HG03039 (cell line): Measurements from ENCODE around the gene OR2V2.
"Not testable (repeated sequence)": the region's sequence is repeated elsewhere in the genome, so short reads cannot be mapped to it uniquely, and the experiment has no call there.

Experiments used
- ATAC-seq: cut with Tn5 transposase; IDR thresholded peaks from one replicate; pipeline ENCODE4 v1.9.1; 2021; ENCODE audit warnings: mild to moderate bottlenecking, moderate library complexity; ENCODE audit not compliant: unreplicated experiment

OR2V2 gene, protein sequence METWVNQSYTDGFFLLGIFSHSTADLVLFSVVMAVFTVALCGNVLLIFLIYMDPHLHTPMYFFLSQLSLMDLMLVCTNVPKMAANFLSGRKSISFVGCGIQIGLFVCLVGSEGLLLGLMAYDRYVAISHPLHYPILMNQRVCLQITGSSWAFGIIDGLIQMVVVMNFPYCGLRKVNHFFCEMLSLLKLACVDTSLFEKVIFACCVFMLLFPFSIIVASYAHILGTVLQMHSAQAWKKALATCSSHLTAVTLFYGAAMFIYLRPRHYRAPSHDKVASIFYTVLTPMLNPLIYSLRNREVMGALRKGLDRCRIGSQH

GRCh38 chr5:181146927-181147636 is at the start of gene OR2V2:
TSS of gene OR2V2 (plus strand) at chr5:181147586. CDS start at chr5:181154943, 7,357 bp downstream.
- not testable (repeated sequence) for ATAC-seq

DNA sequence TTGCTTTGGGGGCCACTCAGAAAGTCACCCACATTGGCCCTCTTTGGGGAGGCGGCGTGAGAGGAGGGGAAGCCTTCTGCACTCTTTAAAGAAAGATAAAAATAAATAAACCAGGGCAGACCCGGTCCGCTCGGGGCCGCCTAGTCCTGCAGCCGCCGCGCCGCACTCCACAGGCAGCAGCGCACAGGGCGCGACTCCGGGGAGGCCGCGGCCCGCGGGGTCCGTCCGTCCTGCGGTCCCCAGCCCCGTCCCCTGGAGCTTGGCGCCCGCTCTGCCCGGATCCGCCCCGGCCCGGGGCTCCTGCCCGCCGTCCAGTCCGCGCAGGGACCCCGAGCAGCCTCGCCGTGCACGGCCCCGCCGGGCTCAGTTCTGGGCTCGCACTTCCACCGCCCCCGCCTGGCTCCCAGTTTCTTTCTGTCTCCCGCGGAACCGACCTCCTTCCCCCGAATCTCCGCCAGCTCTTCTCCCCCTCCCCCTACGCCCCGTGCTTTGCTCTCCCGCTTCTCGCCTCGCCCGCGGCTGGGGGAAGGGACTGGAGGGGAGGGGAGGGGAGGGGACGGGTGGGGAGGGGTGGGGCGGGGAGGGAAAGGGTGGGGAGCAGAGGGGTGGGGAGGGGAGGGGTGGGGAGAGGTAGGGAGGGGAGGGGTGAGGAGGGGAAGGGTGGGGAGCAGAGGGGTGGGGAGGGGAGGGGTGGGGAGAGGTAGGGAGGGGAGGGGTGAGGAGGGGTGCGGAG is 49.5 kb upstream of the OR2V2 start:
- ATAC-seq: not testable (repeated sequence)

GRCh38 chr5:181098762-181099601 is 48.4 kb upstream of the OR2V2 start:
- ATAC-seq: no peak

DNA sequence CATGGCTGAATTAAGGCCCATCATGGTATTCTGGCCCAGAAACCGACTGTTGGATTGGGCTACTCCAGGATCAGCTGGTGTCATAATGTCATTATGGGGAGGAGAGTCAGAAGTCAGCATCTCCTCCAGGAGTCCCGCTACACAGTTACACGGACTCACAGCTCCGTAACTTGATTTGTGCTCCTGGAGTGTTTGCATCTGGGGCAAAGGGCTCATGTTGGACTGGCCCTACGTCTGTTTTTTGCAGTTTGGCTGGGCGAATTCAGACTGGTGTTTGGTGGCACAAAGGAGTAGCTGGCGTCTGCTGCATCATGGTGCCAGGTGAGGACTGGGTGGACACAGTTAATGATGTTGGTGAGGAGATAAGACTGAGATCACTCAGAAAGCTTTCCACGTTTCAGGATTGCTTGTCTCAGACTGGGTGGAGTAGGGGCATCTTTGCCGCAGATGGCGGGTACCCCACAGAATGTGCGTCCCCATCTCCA is 47.7 kb upstream of the OR2V2 start:
- no peak for ATAC-seq

DNA sequence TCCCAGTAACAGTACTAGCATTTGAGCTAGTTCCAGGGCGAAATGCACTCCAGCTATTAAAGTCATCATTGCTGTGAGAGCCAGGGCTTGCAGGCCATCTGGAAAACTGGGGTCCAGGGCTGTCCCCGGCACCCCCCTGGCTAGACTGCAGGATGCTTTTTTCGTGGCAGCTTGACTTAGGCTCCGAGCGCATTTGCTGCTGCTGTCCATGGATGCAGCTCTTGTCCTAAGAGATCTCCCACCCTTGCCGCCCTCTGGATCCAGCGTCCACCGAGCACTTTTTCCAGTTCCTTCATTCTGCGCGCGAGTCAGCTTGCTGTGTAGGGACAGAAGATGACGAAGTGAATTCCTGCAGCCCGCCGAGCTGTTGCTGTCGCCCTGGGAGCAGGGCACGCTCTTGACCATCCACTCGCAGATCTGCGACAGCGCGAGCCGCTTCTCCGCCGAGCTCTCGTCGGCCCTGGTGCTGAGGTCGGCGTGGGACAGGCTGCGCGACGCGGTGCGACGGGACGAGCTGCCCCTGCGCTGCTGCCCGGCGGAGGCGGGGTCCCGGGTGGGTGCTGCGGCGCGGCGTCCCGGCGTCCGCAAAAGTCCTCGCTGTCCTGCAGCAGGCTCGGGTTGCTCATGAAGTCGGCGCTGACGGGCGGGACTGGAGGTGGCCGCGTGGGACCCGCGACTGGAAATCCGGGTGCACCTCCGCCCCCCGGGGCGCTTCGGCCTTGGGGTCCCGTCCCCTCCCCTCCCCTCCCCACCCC is 47.1 kb upstream of the OR2V2 start:
- ATAC-seq: no peak

DNA sequence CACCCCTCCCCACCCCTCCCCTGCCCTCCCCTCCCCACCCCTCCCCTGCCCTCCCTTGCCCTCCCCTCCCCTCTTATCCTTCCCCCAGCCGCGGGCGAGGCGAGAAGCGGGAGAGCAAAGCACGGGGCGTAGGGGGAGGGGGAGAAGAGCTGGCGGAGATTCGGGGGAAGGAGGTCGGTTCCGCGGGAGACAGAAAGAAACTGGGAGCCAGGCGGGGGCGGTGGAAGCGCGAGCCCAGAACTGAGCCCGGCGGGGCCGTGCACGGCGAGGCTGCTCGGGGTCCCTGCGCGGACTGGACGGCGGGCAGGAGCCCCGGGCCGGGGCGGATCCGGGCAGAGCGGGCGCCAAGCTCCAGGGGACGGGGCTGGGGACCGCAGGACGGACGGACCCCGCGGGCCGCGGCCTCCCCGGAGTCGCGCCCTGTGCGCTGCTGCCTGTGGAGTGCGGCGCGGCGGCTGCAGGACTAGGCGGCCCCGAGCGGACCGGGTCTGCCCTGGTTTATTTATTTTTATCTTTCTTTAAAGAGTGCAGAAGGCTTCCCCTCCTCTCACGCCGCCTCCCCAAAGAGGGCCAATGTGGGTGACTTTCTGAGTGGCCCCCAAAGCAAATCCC is 46.2 kb upstream of the OR2V2 start:
- not testable (repeated sequence) for ATAC-seq

- not testable (repeated sequence) for ATAC-seq
These were observed 45.3 kb upstream of the OR2V2 start for GRCh38 chr5:181101930-181102674.

- ATAC-seq: not testable (repeated sequence)
These were observed 43.2 kb upstream of the OR2V2 start for GRCh38 chr5:181104259-181104568.

GRCh38 chr5:181104606-181105390 is 42.6 kb upstream of the OR2V2 start:
- ATAC-seq: not testable (repeated sequence)

- no peak for ATAC-seq
These were observed 41.9 kb upstream of the OR2V2 start for GRCh38 chr5:181105391-181106025.

DNA sequence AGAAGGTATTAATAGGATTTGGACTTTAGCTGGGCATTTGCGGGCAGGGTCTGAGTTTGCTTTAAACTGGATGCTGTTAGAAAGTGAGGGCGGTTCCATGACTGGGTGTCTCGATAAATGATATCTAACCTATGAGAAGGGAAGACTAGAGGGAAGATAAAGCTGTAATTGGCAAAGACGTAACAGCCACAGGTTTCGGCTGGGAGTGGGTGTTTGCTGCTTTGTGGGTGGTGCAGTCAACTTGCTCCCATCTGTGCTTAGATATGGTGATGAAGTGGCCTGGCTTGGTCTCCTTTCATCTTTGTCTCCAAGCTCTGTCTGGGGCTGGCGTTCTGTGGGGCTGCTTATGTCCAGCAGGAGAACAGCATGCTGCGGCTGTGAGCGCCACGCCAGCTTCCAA is 39.7 kb upstream of the OR2V2 start:
- no peak for ATAC-seq

DNA sequence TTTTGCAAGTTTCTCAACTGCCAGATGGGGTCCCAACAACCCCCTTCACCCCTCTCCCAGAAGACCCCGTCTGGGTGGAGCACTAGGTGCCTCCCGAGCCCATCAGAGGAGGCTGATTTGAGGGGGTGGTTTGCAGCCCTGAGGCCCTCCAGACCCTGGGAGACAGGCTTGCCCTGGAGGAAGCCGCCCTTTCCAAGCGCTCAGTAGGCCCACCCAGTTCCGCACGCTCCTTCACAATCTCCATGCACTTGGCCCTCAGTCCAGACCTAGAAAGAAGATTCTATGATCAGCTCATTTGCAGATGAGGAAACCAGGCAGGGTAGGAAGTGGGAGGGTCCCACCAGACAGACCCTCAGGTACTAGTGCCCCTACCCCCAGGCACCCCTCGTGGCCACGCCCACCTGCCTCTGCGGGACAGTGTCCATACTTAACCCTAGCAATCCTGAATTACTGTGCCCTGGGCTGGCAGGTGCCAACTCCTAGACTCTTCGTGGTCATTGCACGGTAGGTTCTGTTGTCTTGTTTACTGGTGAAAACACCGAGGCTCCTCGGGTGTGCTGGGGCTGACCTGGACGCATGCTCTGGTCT is 38.7 kb upstream of the OR2V2 start:
- ATAC-seq: no peak

DNA sequence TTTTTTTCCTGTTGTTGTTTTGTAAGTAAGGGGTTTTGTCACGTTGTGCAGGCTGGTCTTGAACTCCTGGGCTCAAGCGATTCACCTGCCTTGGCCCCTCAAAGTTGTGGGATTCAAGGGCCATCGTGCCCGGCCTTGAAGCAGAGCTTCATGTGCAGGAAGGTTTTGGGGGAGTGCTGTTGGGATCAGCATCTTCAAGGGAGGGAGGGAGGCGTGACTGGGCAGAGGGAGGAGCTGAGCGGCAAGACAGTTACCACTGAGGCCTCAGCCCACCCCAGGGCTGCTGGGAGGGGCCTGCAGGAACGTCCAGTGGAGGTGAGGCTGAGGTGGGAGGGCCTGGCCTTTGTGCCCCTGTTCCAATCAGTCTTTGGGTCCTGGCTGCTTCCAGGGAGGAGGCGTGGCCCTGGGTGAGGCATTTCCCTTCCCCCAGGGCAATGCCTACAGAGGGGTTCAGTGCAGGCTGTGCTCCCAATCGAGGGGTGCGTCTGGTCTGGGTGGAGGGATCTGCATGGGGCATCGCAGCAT is 37.8 kb upstream of the OR2V2 start:
- no peak for ATAC-seq

DNA sequence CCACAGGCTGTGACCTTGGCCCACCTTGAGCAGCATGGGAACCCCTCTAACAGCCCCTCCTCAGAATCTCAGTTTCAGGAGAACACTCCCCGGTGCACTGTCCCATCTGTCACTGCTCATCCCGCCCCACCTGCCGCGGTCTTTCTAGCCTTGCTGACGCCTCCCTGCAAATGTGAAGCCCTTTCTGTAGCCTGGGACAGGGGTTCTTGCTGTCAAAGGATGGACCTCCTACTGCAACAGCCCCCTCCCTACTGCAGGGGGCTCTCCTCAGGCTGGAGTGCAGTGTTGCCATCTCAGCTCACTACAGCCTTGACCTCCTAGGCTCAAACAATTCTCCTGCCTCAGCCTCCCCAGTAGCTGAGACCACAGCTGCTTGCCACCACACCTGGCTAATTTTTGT is 36.4 kb upstream of the OR2V2 start:
- no peak for ATAC-seq

- no peak for ATAC-seq
These were observed 34.9 kb upstream of the OR2V2 start for GRCh38 chr5:181112476-181112875.

- ATAC-seq: not testable (repeated sequence)
These were observed 33.8 kb upstream of the OR2V2 start for GRCh38 chr5:181113572-181113971.

GRCh38 chr5:181114284-181114843 is 33.0 kb upstream of the OR2V2 start:
- ATAC-seq: no peak
